PFSK-1 (cell line): ENCODE measurements around the gene MORN5.

Experiments used
- FOXP2 ChIP-seq: optimal IDR thresholded peaks from 2 replicates; pipeline ENCODE3; 2011; ENCODE audit warnings: borderline replicate concordance, control low read depth, inconsistent platforms; ENCODE audit not compliant: insufficient read depth; ENCODE audit errors: extremely low read length, extremely low read depth
- POLR2AphosphoS5 ChIP-seq: IDR thresholded peaks from 2 replicates; pipeline ENCODE4 v1.6.1; 2012; ENCODE audit warnings: low read depth, mild to moderate bottlenecking, control low read depth, low read length, moderate library complexity
- SIN3A ChIP-seq: IDR thresholded peaks from 2 replicates; pipeline ENCODE4 v1.6.1; 2012; ENCODE audit warnings: mild to moderate bottlenecking, low read length, moderate library complexity, borderline replicate concordance; ENCODE audit not compliant: insufficient read depth
- TAF1 ChIP-seq: IDR thresholded peaks from 2 replicates; pipeline ENCODE4 v1.6.1; 2012; ENCODE audit warnings: low read length, control low read depth, borderline replicate concordance; ENCODE audit not compliant: insufficient read depth
- TF ChIP-seq, protein P1 (sequence below), 2 experiments: IDR thresholded peaks; 2 replicates each; pipeline versions ENCODE4 v1.6.1 to v1.8.0; 2011 to 2012; ENCODE audit warnings: low read depth in 2 of 2, low read length in 2 of 2, control low read depth in 1 of 2, inconsistent platforms in 1 of 2, mild to moderate bottlenecking in 1 of 2, moderate library complexity in 1 of 2; ENCODE audit not compliant: insufficient read depth in 1 of 2

The MORN5 gene

DNA sequence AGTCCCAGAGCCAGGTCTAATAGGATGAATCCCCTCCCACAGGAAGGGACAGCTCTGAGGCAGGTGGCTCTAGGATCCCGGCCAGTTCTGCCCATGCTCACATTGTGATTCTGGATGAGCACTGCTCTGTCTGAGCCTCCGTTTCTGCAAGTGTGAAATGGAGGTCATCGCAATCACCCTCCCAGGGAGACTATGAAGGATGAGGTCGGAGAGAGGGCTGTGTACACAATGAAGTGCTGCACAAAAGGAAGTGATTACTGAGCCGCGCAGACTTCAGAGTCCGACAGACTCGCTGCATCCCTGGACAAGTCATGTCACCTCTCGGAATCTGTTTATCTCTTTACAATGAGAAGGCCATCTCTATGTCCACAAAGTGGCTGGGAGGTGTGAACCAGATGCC is 47.4 kb downstream of the MORN5 start:
- TF ChIP-seq SIN3A: no peak
- TF ChIP-seq TAF1: no peak
- no peak for TF ChIP-seq FOXP2
- TF ChIP-seq, protein P1, sequence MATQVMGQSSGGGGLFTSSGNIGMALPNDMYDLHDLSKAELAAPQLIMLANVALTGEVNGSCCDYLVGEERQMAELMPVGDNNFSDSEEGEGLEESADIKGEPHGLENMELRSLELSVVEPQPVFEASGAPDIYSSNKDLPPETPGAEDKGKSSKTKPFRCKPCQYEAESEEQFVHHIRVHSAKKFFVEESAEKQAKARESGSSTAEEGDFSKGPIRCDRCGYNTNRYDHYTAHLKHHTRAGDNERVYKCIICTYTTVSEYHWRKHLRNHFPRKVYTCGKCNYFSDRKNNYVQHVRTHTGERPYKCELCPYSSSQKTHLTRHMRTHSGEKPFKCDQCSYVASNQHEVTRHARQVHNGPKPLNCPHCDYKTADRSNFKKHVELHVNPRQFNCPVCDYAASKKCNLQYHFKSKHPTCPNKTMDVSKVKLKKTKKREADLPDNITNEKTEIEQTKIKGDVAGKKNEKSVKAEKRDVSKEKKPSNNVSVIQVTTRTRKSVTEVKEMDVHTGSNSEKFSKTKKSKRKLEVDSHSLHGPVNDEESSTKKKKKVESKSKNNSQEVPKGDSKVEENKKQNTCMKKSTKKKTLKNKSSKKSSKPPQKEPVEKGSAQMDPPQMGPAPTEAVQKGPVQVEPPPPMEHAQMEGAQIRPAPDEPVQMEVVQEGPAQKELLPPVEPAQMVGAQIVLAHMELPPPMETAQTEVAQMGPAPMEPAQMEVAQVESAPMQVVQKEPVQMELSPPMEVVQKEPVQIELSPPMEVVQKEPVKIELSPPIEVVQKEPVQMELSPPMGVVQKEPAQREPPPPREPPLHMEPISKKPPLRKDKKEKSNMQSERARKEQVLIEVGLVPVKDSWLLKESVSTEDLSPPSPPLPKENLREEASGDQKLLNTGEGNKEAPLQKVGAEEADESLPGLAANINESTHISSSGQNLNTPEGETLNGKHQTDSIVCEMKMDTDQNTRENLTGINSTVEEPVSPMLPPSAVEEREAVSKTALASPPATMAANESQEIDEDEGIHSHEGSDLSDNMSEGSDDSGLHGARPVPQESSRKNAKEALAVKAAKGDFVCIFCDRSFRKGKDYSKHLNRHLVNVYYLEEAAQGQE (IDR thresholded peaks at IDR 0.05; ENCODE audit: insufficient read depth in 1 of 2, low read depth in 2 of 2, low read length in 2 of 2): no peak
- no peak for TF ChIP-seq POLR2AphosphoS5

- TF ChIP-seq, protein P1 (IDR thresholded peaks at IDR 0.05; ENCODE audit: insufficient read depth in 1 of 2, low read depth in 2 of 2, low read length in 2 of 2): no peak
- TF ChIP-seq SIN3A: no peak
- TF ChIP-seq FOXP2: no peak
- TF ChIP-seq TAF1: no peak
- TF ChIP-seq POLR2AphosphoS5: no peak
These were observed 49.7 kb downstream of the MORN5 start for GRCh38 chr9:122209451-122209850.

- no peak for TF ChIP-seq FOXP2
- no peak for TF ChIP-seq SIN3A
- TF ChIP-seq POLR2AphosphoS5: no peak
- TF ChIP-seq, protein P1 (IDR thresholded peaks at IDR 0.05; ENCODE audit: insufficient read depth in 1 of 2, low read depth in 2 of 2, low read length in 2 of 2): no peak
- TF ChIP-seq TAF1: no peak
These were observed 52.8 kb downstream of the MORN5 start for GRCh38 chr9:122212473-122213004.

- TF ChIP-seq SIN3A (no peak), FOXP2 (no peak), POLR2AphosphoS5 (no peak), TAF1 (no peak)
- TF ChIP-seq, protein P1 (IDR thresholded peaks at IDR 0.05; ENCODE audit: insufficient read depth in 1 of 2, low read depth in 2 of 2, low read length in 2 of 2): no peak
These were observed 53.4 kb downstream of the MORN5 start for GRCh38 chr9:122213102-122213588.
